ENCODE measurements around the gene VOPP1.
"Not testable (repeated sequence)": the region's sequence is repeated elsewhere in the genome, so short reads cannot be mapped to it uniquely, and the experiment has no call there.

The VOPP1 gene

GRCh38 chr7:55484834-55485233 is 87.5 kb downstream of the VOPP1 start:
- no peak for DNase-seq

DNA sequence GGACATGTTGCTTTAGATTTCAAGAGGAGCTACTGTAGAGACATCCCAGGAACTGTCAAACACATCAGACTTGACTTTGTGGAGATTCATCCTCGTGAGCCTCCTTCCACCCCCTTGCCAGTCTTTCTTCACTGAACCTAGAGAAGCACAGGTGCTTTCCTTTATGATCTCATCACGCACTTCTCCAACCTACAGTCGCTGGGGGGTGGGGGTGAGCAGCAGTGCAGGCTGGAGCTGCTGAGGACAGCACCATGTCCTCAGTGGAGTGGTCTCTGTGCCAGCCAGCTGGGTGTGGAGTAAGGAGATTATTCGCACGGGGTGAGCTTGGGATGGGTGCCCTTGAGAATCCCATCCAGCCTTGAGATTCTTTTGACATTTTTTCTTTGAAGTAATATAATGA is 88.1 kb downstream of the VOPP1 start:
- no peak for DNase-seq

DNA sequence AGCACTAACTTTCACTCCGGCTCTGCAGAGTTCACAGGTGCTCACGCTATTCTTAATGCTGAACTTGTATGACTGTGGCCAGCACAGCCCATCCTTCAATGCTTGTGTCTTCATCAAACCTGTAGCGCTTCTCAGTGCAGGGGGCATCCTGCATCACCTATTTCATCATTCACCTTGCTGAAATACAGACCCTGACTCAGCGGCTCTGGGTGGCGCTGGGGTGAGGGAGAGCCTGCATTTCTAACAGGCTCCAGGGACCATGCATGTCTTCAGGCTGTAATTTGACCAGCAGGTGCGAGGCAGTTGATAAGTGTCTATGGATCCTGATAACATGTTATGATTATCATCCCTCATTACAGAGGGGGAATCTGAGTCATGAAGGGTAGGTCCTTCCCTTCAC is 89.3 kb downstream of the VOPP1 start:
- DNase-seq: no peak

GRCh38 chr7:55481155-55481554 is 91.1 kb downstream of the VOPP1 start:
- no peak for DNase-seq

DNA sequence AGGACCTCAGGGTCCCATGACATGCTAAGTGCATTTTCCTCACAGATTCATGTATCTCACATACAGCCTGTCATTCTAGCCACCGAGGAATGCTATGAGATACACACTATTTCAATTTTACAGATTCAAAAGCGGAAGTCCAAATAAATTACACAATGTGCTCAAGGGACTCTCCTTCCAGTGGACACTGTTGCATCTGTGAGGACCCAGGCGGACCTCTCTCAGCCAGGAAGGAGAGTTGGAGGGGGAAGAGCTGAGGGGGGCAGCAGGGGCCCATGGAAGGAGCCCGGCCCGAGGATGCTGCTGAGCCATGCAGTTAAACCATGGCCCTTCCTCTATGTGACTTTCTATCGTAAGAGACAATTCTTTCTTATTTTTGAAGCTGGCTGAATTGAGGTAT is 93.6 kb downstream of the VOPP1 start:
- no peak for DNase-seq

GRCh38 chr7:55477781-55478374 is 94.4 kb downstream of the VOPP1 start:
- no peak for DNase-seq

DNA sequence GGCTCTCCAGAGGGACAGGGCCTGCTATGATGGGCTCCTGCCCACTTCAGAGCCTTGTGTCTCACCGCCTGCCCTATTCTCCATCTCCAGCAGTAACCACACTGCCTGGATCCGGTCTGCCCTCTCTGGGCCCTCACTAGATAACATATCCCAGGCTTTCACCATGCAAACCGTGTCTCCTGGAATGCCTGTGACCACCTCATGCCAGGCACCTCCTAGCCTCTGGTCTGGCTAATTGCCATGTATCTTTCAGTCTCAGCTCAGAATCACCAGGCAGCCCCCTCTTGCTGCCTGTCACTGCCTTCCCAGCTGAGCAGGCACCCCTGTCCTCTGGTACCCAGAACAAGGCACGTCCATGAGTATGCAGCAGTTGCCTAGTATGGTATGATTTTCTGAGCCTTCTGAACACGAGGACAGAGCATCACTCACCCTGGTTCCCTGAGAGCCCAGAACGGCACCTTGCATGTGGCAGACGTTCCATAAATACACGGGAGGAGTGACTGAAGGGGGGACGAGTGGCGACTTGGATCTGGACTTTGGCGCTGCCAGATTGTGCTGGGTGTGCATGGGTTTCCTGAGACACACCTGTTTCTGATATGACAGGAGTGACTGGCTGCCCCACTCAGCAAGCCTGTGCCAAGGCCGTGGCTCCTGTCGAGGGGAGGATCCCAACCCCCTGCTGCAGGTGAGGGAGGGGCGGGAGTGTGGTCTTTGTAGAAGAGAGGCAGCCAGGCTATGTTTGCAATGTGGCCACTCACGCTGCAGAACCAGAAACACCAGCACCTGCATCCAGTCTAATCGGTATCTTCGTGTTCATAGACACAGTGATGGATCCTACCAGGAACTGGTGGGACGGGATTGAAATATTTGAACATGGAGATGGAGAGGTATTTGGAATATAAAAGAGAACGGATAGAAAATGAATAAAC is 95.2 kb downstream of the VOPP1 start:
- DNase-seq: no peak

DNA sequence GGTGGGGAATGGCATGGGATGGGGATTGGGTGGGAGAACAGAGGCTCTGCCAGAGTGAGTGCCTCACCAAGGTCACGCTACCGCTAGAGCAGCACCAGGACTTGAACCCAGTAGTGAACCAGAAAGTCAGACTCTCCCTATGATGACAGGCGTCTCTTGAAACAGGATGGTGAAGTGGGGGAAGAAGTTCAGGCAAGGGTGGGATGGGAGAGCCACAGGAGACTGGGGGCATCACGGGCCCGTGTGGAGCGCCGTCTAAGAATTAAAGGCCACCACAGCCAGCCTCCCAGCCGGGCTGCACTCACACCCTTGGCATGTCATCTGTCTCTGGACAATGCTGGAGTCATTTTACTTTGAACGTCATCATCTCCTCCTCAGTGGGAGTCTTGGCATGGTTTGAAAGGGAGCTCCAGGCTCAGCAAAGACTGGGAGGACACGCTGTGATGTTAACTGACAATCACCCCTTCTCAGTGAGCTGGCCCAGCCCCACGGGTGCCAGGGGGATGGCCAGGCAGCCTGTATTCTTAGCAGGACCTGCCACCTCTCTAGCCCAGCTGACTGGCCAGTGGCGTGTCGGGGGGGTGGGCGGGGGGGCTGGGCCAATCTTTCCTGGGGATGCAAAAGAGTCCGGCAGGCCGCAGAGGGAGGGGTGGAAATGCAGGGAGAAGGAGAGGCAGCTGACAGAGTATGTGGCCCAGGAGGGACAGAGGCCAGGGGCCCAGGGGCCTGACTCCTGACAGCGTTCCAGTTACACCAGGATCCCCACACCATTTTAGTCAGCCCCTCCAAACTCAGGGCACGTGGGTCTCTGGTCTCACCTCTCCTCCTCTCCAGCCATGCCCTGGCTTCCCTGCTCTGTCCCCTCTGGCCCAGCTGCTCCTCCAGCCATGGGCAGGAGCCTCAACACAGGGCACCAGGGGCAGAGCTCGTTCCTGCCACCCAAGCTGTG is 96.2 kb downstream of the VOPP1 start:
- DNase-seq: no peak

GRCh38 chr7:55474944-55475854 is 97.1 kb downstream of the VOPP1 start:
- no peak for DNase-seq

- no peak for DNase-seq
These were observed 98.4 kb downstream of the VOPP1 start for GRCh38 chr7:55473932-55474331.

- no peak for DNase-seq
These were observed 99.2 kb downstream of the VOPP1 start for GRCh38 chr7:55472928-55473725.

DNA sequence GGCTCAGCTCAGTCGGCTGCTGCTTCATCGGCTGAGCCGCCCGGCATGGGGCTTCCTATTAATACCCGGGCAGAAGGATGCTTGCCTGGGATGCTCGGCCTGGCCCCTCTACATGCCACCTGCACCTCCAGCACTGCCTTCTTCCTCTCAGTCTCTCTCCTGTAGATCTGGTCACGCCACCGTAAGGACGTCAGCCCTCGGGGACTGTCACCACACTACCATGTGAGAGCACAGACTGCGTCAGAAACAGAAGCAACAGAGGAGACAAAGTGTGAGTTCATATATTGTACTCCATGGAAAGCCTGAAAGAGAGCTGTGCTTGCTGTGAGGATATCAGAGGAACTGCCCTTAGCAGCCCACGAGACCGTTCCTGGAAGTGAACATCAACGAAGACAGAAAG is 99.9 kb downstream of the VOPP1 start:
- DNase-seq: not testable (repeated sequence)

- DNase-seq: not testable (repeated sequence)
These were observed 100.7 kb downstream of the VOPP1 start for GRCh38 chr7:55471594-55471993.

DNA sequence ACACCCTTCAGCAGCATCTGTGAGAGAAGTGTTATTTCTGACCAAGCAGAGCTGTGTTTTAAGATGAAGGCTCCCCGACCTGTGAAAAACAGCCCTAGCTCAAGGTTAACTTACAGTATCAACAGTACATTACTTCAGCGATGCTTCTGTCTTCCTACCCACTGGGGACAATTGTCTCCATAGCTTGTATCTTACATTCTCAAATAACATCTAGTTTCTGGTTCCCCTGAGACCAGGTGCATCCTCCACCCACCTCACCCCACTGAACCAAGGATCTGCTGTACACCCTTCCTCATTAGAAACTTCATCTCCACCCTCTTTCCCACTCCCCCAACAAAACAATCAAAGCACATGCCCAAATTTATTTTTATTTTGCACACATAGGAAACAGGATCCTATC is 102.0 kb downstream of the VOPP1 start:
- DNase-seq: no peak

DNA sequence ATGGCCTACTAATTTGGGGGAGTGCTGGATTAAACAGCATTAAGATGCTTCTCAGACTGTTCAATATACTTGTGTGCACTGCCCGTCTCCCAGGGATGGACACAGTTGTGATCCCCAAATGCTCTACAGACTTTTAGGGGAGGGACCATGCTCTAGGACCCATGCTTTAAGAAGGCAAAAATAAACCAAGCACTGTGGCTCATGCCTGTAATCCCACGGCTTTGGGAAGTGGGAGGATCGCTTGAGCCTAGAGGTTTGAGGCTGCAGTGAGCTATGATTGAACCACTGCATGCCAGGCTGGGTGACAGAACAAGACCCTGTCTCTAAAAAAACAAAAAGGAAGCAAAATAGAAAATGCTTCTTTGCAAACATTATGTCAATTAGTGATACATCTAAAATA is 102.6 kb downstream of the VOPP1 start:
- no peak for DNase-seq

DNA sequence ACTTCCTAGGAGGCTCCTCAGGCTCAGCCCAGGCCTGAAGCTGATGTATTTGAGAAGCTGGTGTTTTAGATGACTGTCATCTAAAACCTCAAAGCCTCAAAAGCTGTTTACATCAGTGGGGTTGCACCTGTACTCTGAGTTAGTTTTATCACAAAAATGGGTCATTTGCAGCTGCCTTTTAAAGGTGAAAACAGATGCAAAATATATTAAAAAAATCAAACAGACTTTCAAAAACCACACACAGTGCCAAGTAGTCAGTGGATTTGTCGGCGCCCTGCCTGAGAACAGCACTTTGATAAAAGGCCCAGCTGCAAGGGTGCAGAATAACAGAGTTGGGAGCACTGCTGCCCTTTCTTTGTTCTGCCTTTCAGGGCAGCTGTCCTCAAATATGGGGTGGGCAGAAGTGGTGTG is 103.0 kb downstream of the VOPP1 start:
- no peak for DNase-seq

DNA sequence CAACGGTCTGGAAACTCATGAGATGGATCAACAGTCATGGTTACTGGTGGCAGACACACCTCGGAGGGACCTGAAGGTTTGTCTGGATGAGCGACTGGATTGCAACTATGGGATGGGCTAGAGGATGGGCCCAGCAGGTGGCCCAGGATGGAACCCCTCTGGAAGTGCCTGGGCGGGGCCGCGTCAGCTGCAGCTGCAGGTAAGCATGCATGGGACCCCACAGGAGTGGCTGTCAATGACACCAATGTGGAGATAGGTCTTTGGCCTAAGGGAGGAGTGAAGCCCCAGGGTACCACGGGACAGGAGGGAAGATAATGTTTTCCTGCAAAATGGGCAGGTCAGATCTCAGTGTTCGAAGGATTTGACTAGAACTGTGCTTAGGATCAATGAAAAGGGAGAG is 103.8 kb downstream of the VOPP1 start:
- DNase-seq: no peak

DNA sequence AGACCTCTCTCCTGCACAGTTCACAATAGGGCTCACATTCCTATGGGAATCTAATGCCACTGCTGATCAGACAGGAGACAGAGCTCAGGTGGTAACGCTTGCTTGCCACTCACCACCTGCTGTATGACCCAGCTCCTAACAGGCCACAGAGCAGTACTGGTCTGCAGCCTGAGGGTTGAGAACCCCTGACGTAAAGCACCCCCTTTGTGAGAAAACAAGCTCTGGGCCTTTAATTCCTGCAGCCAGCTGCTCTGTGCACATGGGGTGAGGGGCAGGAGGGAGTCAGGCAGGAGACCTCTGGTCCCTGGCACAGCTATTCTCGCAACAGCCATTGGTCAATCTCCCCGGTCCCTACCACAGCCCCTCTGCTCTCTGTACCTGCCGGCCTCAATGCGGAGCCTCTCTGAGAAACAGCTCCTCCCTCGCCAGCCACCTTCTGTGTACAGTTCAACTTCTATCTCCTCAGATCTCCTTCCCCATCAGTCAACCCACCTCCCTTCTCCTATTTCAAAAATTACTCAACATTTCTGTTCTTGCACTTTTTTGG is 105.2 kb downstream of the VOPP1 start:
- DNase-seq: no peak

- no peak for DNase-seq
These were observed 106.6 kb downstream of the VOPP1 start for GRCh38 chr7:55465691-55466090.

- DNase-seq: no peak
These were observed 107.9 kb downstream of the VOPP1 start for GRCh38 chr7:55464422-55464821.

GRCh38 chr7:55463686-55464262 is 108.5 kb downstream of the VOPP1 start:
- no peak for DNase-seq
